ENCODE results near the gene ANGPTL4. TPM values are rescaled to one million over a fixed set of nuclear protein-coding genes. Genes with fewer than 3 reads are reported as not detected.

ANGPTL4 gene
- total and polyA plus RNA-seq, 9 of the 15 experiments (the other 6 are each of a cell fraction or from before 2014, with no cell fraction given): 0.05 to 0.77 (median 0.22) TPM; not detected in 4

DNA sequence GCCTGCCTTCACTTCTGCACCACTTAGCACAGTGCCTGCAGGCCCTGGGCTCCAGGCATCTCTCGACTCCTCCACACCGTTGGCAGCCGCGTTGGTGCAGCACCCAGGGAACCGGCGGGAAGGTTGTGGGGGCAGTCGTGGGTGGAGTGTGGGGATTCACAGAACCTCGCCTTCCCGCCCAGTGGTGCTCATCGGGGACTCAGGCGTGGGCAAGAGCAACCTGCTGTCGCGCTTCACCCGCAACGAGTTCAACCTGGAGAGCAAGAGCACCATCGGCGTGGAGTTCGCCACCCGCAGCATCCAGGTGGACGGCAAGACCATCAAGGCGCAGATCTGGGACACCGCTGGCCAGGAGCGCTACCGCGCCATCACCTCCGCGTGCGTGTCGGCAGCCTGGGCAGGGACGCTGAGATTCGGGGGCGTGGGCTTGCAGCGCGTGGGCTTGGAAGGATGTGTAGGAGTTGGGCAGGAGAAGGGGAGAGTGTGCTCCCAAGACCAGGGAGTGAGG, 35.8 kb downstream of the ANGPTL4 start:
- FAIRE-seq (no peak), DNase-seq (ENCODE audit: extremely low read depth in 1 of 4, low spot score in 3 of 4) (no peak), ATAC-seq (no peak)
- in situ Hi-C loops (cut with MboI): loop anchor here (5.0 kb wide), 1 partner anchor 42 kb away; no protein-coding TSS in a partner anchor
- Histone ChIP-seq H3K4me3 (no peak overlapping the region), H3K36me3 (ENCODE audit: control insufficient read depth, insufficient read depth, low read length) (peaks cover 32% of the 10 kb centered on the region; the same call in 1 of the 3 replicates), H3K27me3 (ENCODE audit: control insufficient read depth in 2 of 2, insufficient read depth in 2 of 2, low read length in 2 of 2) (no peaks in the 10 kb centered on the region), H2AFZ (ENCODE audit: low read depth, low read length) (no peak overlapping the region), H3K4me2 (ENCODE audit: insufficient read depth, low read length) (no peak overlapping the region), H4K20me1 (replicated peaks; ENCODE audit: control insufficient read depth, insufficient read depth, low read length) (peaks cover 33% of the 10 kb centered on the region), H3K79me2 (ENCODE audit: control insufficient read depth, insufficient read depth, low read length) (peaks cover 29% of the 10 kb centered on the region), H3K9me1 (ENCODE audit: control insufficient read depth, insufficient read depth, low read length) (peaks cover 9% of the 10 kb centered on the region), H3K27ac (ENCODE audit: extremely low read depth, low read depth, low read length) (no peak overlapping the region), H3K4me1 (replicated peaks in 1 of 2; ENCODE audit: control insufficient read depth in 2 of 2, insufficient read depth in 2 of 2, low read length in 2 of 2) (peaks cover 12 to 59% of the 10 kb centered on the region in 2 experiments; a peak in 4 of 5 replicates), H3K9me3 (replicated peaks; ENCODE audit: control insufficient read depth, insufficient read depth, low read depth, low read length) (no peaks in the 10 kb centered on the region), H3K9ac (ENCODE audit: insufficient read depth in 1 of 2, low read depth in 2 of 2, low read length in 2 of 2) (0 out of 4 replicates have a peak overlapping the region, but pooled peaks of 1 of the 2 experiments have one; percentile 17)
- 91% methylated on average over 22 of the region's 34 CpGs for WGBS (ENCODE audit: insufficient coverage, low coverage, missing lambda C conversion rate)
- no TSS peak for BruUV-seq (replicated peaks)
- intact Hi-C loops (cut with micrococcal nuclease): no loop called here
- ChIA-PET POLR2A (interaction anchor here (0.5 kb wide), 1 partner anchor 43 kb away, joined by 3 read pairs; no protein-coding TSS in a partner anchor), CTCF (ENCODE audit: low intra/inter-chr PET ratio) (no interaction called here)
- TF ChIP-seq, protein P1, sequence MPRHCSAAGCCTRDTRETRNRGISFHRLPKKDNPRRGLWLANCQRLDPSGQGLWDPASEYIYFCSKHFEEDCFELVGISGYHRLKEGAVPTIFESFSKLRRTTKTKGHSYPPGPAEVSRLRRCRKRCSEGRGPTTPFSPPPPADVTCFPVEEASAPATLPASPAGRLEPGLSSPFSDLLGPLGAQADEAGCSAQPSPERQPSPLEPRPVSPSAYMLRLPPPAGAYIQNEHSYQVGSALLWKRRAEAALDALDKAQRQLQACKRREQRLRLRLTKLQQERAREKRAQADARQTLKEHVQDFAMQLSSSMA (CRISPR knock-in tag; IDR thresholded peaks at IDR 0.05): no peak
- no peak for TF ChIP-seq ZNF77 (CRISPR knock-in tag; IDR thresholded peaks at IDR 0.05)
- TF ChIP-seq, protein P2, sequence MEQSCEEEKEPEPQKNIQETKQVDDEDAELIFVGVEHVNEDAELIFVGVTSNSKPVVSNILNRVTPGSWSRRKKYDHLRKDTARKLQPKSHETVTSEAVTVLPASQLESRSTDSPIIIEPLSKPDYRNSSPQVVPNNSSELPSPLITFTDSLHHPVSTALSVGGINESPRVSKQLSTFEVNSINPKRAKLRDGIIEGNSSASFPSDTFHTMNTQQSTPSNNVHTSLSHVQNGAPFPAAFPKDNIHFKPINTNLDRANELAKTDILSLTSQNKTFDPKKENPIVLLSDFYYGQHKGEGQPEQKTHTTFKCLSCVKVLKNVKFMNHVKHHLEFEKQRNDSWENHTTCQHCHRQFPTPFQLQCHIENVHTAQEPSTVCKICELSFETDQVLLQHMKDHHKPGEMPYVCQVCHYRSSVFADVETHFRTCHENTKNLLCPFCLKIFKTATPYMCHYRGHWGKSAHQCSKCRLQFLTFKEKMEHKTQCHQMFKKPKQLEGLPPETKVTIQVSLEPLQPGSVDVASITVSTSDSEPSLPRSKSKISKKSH (CRISPR knock-in tag; IDR thresholded peaks at IDR 0.05): no peak
- TF ChIP-seq SMARCB1 (IDR thresholded peaks at IDR 0.05; ENCODE audit: insufficient read length, low read depth): no peak
- TF ChIP-seq RBFOX2 (IDR thresholded peaks at IDR 0.05; ENCODE audit: low read depth, low read length): peak; percentile 36; the same call in 1 of the 2 replicates
- no peak for TF ChIP-seq SP2 (IDR thresholded peaks at IDR 0.05; ENCODE audit: extremely low read depth, low read depth, low read length, poor library complexity, severe bottlenecking)
- TF ChIP-seq, protein P3, sequence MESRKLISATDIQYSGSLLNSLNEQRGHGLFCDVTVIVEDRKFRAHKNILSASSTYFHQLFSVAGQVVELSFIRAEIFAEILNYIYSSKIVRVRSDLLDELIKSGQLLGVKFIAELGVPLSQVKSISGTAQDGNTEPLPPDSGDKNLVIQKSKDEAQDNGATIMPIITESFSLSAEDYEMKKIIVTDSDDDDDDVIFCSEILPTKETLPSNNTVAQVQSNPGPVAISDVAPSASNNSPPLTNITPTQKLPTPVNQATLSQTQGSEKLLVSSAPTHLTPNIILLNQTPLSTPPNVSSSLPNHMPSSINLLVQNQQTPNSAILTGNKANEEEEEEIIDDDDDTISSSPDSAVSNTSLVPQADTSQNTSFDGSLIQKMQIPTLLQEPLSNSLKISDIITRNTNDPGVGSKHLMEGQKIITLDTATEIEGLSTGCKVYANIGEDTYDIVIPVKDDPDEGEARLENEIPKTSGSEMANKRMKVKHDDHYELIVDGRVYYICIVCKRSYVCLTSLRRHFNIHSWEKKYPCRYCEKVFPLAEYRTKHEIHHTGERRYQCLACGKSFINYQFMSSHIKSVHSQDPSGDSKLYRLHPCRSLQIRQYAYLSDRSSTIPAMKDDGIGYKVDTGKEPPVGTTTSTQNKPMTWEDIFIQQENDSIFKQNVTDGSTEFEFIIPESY (CRISPR knock-in tag; IDR thresholded peaks at IDR 0.05): peak; percentile 75
- no peak for TF ChIP-seq ZNF584 (CRISPR knock-in tag; IDR thresholded peaks at IDR 0.05; ENCODE audit: low read depth)
- TF ChIP-seq POLR2G (IDR thresholded peaks at IDR 0.05; ENCODE audit: low read depth, low read length): peak; percentile 55; the same call in 1 of the 2 replicates
- TF ChIP-seq ZNF766 (CRISPR knock-in tag; conservative IDR thresholded peaks at IDR 0.05): no peak
- TF ChIP-seq, protein P4, sequence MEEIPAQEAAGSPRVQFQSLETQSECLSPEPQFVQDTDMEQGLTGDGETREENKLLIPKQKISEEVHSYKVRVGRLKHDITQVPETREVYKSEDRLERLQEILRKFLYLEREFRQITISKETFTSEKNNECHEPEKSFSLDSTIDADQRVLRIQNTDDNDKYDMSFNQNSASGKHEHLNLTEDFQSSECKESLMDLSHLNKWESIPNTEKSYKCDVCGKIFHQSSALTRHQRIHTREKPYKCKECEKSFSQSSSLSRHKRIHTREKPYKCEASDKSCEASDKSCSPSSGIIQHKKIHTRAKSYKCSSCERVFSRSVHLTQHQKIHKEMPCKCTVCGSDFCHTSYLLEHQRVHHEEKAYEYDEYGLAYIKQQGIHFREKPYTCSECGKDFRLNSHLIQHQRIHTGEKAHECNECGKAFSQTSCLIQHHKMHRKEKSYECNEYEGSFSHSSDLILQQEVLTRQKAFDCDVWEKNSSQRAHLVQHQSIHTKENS (CRISPR knock-in tag; IDR thresholded peaks at IDR 0.05): no peak
- no peak for TF ChIP-seq NR1H2 (CRISPR knock-in tag; IDR thresholded peaks at IDR 0.05)
- TF ChIP-seq SRF (CRISPR knock-in tag; IDR thresholded peaks at IDR 0.05): no peak
- TF ChIP-seq MYC (IDR thresholded peaks at IDR 0.05; ENCODE audit: low read depth, low read length): no peak
- TF ChIP-seq MYC (CRISPR knock-in tag; IDR thresholded peaks at IDR 0.05; ENCODE audit: borderline replicate concordance, low read depth): no peak
